Epidermal melanocyte (primary cell): ENCODE data around the gene XRRA1.

ENCODE experiments used
- DNase-seq: peaks from one replicate; pipeline ENCODE4 v3.0.0; 2011; ENCODE audit warnings: low spot score; ENCODE audit not compliant: insufficient read length

The XRRA1 gene

GRCh38 chr11:74950374-74950969 lies 1.6 kb upstream of the XRRA1 start:
- no peak for DNase-seq

- no peak for DNase-seq
Observed at GRCh38 chr11:74949753-74950137, 854 bp upstream of the XRRA1 start.

GRCh38 chr11:74948546-74948897 lies 369 bp downstream of the XRRA1 start:
- DNase-seq = no peak

GRCh38 chr11:74942073-74942759 lies 6.7 kb downstream of the XRRA1 start:
- no peak for DNase-seq

- no peak for DNase-seq
Observed at GRCh38 chr11:74941492-74941891, 7.4 kb downstream of the XRRA1 start.

- DNase-seq = no peak
Observed at GRCh38 chr11:74937696-74938475, 11.0 kb downstream of the XRRA1 start.

GRCh38 chr11:74936976-74937375 lies 11.9 kb downstream of the XRRA1 start:
- no peak for DNase-seq

- DNase-seq = no peak
Observed at GRCh38 chr11:74936087-74936486, 12.8 kb downstream of the XRRA1 start.

GRCh38 chr11:74935285-74935684 lies 13.6 kb downstream of the XRRA1 start:
- no peak for DNase-seq

- no peak for DNase-seq
Observed at GRCh38 chr11:74933765-74934164, 15.1 kb downstream of the XRRA1 start.

- DNase-seq = no peak
Observed at GRCh38 chr11:74932797-74933196, 16.1 kb downstream of the XRRA1 start.

- no peak for DNase-seq
Observed at GRCh38 chr11:74932169-74932568, 16.7 kb downstream of the XRRA1 start.

- DNase-seq = peak; percentile 78
Observed at GRCh38 chr11:74929431-74930363, 19.2 kb downstream of the XRRA1 start.

GRCh38 chr11:74927496-74927895 lies 21.4 kb downstream of the XRRA1 start:
- DNase-seq = no peak

GRCh38 chr11:74926304-74927030 lies 22.4 kb downstream of the XRRA1 start:
- no peak for DNase-seq

- DNase-seq = no peak
Observed at GRCh38 chr11:74925281-74925680, 23.6 kb downstream of the XRRA1 start.

GRCh38 chr11:74923125-74923524 lies 25.8 kb downstream of the XRRA1 start:
- no peak for DNase-seq

- DNase-seq = no peak
Observed at GRCh38 chr11:74909812-74910211, 39.1 kb downstream of the XRRA1 start.

- DNase-seq = no peak
Observed at GRCh38 chr11:74909385-74909784, 39.5 kb downstream of the XRRA1 start.

- no peak for DNase-seq
Observed at GRCh38 chr11:74905326-74905725, 43.6 kb downstream of the XRRA1 start.

- DNase-seq = no peak
Observed at GRCh38 chr11:74902342-74902741, 46.5 kb downstream of the XRRA1 start.
